CD4-positive, alpha-beta T cell treated with Interleukin-2 at 100 ng/mL for 4 hours (primary cell): ENCODE data around the gene AGR3.

Experiments
- DNase-seq: peaks from one replicate; pipeline ENCODE4 v3.0.0-alpha.2; 2020; ENCODE audit warnings: low spot score

Gene AGR3

DNA sequence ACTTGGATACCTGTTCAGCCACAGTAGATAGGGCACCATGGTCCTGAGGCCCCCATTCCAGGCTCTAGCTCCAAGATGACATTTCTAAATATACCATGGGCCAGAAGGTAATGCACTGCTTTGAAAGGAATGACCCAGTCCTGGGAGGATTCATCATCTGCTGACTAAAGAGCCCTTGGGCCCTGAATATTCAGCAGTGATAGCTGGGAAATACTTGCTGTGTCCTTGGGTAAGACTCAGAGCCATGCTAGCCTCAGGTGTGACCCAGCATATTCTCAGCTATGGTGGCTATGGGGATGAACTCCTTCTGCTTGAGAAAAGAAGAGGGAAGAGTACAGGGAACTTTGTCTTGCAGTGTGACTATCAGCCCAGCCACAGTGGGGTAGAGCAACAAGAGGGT is 55.7 kb downstream of the AGR3 start:
- no peak for DNase-seq

DNA sequence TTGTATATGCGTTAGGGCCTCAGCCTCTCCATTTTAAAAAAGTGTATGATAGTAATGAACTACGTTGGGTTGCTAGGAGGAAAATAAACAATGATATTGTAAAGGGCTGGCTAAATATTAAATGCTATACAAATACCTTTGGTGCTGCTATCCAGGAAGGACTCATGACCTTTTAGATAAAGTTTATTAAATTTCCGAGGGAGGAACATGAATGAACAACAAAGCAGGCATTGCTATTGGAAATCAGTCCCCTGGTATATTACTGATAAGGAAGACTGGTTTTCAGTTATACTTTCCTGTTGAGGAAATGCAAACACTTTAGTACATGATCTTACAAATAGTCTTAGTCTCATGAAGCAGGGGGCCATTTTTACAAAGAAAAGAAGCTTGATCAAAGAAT is 59.8 kb downstream of the AGR3 start:
- DNase-seq: no peak

GRCh38 chr7:16818732-16819131 is 63.1 kb downstream of the AGR3 start:
- DNase-seq: no peak

DNA sequence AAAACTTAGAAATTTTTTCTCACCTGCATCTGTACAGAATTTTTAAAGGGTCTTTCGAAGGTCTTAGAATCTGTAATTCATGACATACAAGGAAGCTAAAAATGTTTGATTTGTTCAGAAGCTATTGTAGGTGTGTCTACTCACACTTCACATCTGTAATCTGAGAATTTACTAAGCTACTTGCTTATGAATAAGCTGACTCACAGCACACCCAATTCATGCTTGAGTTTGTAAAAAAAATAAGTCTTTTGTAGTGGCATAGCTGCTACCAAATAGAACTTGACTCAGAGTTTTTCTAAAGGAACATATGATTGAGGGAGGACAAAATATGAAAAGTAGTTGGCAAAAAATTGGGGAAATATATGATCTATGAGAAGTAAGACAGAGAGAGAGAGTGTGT is 64.2 kb downstream of the AGR3 start:
- no peak for DNase-seq

GRCh38 chr7:16816824-16817223 is 65.0 kb downstream of the AGR3 start:
- DNase-seq: no peak

- DNase-seq: no peak
Measured at GRCh38 chr7:16815001-16815400, 66.8 kb downstream of the AGR3 start.

GRCh38 chr7:16813232-16813616 is 68.6 kb downstream of the AGR3 start:
- no peak for DNase-seq

GRCh38 chr7:16812542-16813231 is 69.1 kb downstream of the AGR3 start:
- no peak for DNase-seq

- no peak for DNase-seq
Measured at GRCh38 chr7:16811551-16811950, 70.2 kb downstream of the AGR3 start.

- no peak for DNase-seq
Measured at GRCh38 chr7:16810573-16810972, 71.2 kb downstream of the AGR3 start.

DNA sequence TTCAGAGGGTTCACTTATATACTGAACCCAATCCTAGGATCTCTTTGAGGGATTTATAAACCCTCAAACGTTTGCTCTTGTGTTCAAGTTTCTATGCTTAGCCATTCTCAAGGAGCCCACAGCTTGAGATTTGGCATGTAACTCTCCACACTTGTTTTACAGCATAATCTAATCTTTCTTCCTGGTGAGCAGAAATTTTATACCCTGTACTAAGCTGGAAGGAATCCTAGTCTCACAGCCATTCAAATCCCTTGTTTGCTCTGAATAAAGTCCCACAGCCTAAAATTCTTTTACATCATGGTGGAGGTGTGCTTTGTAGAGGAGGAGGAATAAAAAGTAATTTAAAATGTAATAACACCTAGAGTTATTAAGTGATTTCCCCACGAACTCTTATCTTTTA is 71.7 kb downstream of the AGR3 start:
- no peak for DNase-seq
